Keratinocyte (primary cell): ENCODE data around the gene ZNG1A.
"Not testable (repeated sequence)": the region's sequence is repeated elsewhere in the genome, so short reads cannot be mapped to it uniquely, and the experiment has no call there.

ENCODE experiments used
- EZH2 ChIP-seq: IDR thresholded peaks from one replicate; pipeline ENCODE4 v1.6.1; 2012; ENCODE audit warnings: inconsistent platforms, mild to moderate bottlenecking, low read length, moderate library complexity
- TF ChIP-seq, protein P1 (sequence below), 3 experiments: IDR thresholded peaks in 1 of 3; conservative IDR thresholded peaks in 1 of 3; optimal IDR thresholded peaks in 1 of 3; 2 replicates in 2 of 3; 3 replicates in 1 of 3; pipeline versions ENCODE3 to v1.5.1; 2011; ENCODE audit warnings: low read length in 3 of 3, mild to moderate bottlenecking in 3 of 3, moderate library complexity in 2 of 3, control low read depth in 1 of 3, inconsistent platforms in 1 of 3; ENCODE audit not compliant: insufficient read depth in 2 of 3; ENCODE audit errors: extremely low read depth in 1 of 3

DNA sequence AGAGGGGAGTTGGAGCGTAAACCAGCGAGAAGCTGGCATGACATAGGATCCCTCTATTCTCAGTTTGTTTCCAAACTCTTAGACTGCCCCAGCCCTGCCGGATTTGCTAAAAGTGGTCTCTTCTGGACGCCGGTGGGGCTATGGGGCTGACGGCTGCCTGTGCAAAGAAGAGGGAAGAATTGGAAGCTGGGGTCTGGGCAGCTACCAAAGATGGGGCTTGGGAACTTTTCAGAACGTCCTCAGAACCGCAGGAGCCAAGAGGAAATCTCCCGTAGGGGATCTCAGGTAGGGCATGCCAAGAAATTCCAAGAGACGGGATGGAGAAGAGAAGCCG is 63.8 kb downstream of the ZNG1A start:
- TF ChIP-seq, protein P1, sequence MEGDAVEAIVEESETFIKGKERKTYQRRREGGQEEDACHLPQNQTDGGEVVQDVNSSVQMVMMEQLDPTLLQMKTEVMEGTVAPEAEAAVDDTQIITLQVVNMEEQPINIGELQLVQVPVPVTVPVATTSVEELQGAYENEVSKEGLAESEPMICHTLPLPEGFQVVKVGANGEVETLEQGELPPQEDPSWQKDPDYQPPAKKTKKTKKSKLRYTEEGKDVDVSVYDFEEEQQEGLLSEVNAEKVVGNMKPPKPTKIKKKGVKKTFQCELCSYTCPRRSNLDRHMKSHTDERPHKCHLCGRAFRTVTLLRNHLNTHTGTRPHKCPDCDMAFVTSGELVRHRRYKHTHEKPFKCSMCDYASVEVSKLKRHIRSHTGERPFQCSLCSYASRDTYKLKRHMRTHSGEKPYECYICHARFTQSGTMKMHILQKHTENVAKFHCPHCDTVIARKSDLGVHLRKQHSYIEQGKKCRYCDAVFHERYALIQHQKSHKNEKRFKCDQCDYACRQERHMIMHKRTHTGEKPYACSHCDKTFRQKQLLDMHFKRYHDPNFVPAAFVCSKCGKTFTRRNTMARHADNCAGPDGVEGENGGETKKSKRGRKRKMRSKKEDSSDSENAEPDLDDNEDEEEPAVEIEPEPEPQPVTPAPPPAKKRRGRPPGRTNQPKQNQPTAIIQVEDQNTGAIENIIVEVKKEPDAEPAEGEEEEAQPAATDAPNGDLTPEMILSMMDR (optimal IDR thresholded peaks at IDR 0.05 in 1 of 3, IDR thresholded peaks at IDR 0.05 in 1 of 3, conservative IDR thresholded peaks at IDR 0.05 in 1 of 3; ENCODE audit: extremely low read depth in 1 of 3, insufficient read depth in 2 of 3, low read length in 3 of 3) = not testable (repeated sequence)
- not testable (repeated sequence) for TF ChIP-seq EZH2
